Colon (tissue), 2 donors: ENCODE results near the gene CCDC7.
"Not testable (repeated sequence)": the region's sequence is repeated elsewhere in the genome, so short reads cannot be mapped to it uniquely, and the experiment has no call there.

Source experiments
- FAIRE-seq: peaks from 2 replicates; lab custom pipeline; 2012; peaks lifted over from hg19 to GRCh38; lab: Jason Lieb, UNC
- donor health status: control.
- donor health status: control.

The CCDC7 gene

GRCh38 chr10:32888161-32888927, 442.4 kb downstream of the CCDC7 start:
- FAIRE-seq, result no peak

DNA sequence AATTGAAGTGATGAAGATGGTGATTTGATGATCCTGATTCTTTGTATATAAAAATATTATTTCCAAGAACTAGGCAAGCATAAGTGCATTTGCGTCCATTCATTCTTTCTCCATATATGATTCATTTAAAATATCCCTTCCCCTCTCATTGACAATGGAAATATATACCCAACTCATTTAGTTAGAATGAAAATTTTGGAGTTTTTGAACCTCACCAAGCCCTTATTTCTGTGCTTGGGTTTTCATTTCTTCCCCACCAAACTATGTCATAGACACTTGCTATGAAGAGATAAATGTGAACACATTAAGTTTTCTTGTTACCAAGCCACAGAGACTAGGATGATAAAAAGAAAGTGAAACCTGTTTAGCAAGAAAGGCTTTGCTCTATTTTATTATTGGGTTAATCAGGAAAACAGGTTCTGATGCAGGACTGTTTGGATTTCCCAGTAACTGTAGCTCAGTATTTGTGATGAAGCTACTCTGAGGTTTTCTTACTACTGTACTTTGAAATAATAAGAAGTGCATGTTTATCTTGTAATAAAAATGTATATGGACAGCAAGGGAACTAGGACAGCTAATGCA, 443.8 kb downstream of the CCDC7 start:
- FAIRE-seq, result no peak

DNA sequence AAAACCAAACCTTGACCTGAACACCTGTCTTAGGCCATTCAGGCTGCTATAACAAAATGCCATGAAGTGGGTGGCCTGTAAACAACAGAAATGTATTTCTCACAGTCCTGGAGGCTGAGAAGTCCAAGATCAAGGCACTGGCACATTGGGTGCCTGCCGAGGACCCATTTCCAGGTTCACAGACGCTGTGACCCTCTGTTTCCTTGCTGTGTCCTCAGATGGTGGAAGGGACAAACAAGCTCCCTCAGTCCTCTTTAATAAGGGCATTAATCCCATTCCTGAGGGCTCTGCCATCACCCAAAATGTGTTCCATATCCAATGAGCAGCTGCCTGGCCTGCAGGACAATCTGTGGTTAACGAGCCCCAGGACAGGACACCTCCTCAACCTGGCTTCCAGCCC, 444.5 kb downstream of the CCDC7 start:
- FAIRE-seq, result no peak

GRCh38 chr10:32891261-32891660, 445.3 kb downstream of the CCDC7 start:
- FAIRE-seq, result no peak

DNA sequence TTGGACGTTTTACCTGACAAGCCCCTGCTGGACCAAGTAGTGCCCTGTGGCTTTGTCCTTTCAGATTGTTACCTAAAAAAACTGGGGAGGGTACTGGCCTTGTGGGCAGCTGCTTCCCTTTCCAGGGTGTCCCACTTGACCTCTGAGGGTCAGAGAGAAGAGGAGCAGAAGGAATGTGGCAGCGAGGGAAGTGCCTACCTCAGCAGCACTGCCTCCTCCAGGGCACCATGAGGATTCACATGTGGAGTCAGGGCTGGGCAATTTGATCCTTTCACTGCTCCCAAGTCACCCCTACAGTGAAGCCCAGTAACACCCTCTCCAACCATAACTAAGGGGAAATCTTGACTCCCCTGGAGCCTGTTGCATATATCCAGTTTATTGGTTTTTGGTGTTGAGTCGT, 447.5 kb downstream of the CCDC7 start:
- no peak for FAIRE-seq

DNA sequence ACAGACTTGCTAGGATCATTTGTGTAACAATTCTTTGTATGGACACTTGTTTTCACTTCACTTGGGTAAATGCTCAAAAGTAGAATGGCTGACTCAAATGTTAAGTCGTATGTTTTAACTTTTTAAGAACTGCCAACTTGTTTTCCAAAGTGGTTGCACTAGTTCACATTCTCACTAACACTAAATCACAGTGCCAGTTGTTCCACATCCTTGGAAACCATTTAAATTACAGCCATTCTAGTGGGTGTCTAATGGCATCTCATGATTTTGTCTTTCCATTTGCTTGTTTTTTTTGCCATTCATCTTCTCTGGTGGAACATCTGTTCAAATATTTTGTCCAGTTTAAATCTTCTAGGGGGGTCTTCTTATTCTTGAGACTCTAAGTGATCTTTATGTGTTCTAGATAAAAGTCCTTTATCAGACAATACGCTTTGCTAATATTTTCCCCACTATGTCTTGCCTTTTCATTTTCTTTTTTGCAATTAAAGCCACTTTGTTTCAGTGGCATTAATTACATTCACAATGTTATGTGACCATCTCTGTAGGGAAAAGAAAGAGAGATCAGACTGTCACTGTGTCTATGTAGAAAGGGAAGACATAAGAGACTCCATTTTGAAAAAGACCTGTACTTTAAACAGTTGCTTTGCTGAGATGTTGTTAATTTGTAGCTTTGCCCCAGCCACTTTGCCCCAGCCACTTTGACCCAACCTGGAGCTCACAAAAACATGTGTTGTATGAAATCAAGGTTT, 448.1 kb downstream of the CCDC7 start:
- FAIRE-seq, result no peak

- FAIRE-seq, result not testable (repeated sequence)
Observed at GRCh38 chr10:32895200-32895968, 449.4 kb downstream of the CCDC7 start.

DNA sequence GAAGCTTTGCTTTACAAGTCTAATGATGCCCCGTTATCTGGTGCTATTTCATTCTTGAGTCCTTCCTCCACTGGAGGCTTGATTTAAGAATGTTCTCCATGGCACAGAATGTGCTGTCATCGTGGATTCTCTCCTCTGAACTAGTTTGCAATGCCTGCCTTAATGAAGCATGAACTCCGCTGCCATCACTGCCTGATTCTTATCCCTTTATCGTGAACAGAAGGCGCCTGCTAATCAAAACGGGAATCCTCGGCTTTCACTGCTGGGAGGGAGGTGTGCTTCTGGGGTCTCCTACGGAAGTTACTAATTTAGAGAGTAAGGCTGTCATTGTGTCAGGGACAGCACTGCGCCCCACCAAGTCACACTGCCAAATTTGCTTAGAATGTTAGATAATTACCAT, 455.9 kb downstream of the CCDC7 start:
- FAIRE-seq, result no peak

GRCh38 chr10:32905466-32905865, 459.5 kb downstream of the CCDC7 start:
- FAIRE-seq, result no peak

- no peak for FAIRE-seq
Observed at GRCh38 chr10:32906595-32906994, 460.7 kb downstream of the CCDC7 start.

- FAIRE-seq, result no peak
Observed at GRCh38 chr10:32909456-32909855, 463.5 kb downstream of the CCDC7 start.

GRCh38 chr10:32909970-32910369, 464.0 kb downstream of the CCDC7 start:
- FAIRE-seq, result not testable (repeated sequence)

- FAIRE-seq, result no peak
Observed at GRCh38 chr10:32911285-32912016, 465.5 kb downstream of the CCDC7 start.

DNA sequence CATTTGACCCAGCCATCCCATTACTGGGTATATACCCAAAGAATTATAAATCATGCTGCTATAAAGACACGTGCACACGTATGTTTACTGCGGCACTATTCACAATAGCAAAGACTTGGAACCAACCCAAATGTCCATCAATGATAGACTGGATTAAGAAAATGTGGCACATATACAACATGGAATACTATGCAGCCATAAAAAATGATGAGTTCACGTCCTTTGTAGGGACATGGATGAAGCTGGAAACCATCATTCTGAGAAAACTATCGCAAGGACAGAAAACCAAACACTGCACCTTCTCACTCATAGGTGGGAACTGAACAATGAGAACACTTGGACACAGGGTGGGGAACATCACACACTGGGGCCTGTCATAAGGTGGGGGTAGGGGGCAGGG, 471.9 kb downstream of the CCDC7 start:
- FAIRE-seq, result not testable (repeated sequence)

GRCh38 chr10:32922170-32922569, 476.2 kb downstream of the CCDC7 start:
- no peak for FAIRE-seq

DNA sequence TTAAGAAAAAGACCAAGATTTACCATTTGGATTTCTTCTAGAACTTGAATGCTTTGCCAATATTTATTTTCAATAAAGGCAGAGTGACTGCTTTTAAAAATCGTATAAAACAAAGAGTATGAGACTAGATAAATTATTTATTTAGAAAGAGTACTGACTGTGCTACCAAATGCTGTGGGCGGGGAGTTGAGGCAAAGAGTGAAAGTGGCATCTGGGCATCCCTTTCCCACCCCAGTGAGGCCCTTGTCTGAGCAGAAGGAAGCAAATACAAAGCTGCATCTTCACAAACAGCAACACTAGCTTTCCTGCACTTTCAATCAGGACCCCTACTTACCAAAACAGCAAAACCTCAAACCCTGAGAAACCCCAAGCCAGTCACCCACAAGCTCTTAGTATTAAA, 477.2 kb downstream of the CCDC7 start:
- FAIRE-seq, result no peak

DNA sequence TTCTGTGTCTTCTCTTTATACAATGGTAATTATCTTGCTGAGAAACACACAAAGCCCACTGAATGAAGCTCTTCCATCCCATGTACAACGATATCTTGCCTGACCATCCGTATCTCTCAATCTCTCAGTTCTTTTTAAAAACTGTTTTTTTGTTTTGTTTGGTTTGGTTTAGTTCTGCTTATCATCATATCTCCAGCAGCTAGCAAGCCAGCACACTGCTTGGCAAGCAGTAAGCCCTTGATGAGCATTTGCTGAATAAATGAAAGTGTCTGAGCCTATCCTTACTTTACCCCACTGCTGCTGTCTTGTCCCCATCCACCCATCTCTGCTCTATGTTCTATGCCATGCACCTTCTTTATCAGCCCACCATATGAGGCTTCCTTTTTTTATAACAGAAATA, 477.9 kb downstream of the CCDC7 start:
- no peak for FAIRE-seq
